DOHH2 (cell line): ENCODE results near the gene GDAP2.

Experiments used
- H3F3A ChIP-seq: fragments of 200-600 bp; sonication (generic), shearing (Covaris generic); 2 replicates; pipeline ENCODE4 v1.6.0; 2016; ENCODE audit warnings: antibody characterized with exemption, mild to moderate bottlenecking; ENCODE audit not compliant: control insufficient read depth, insufficient read depth
- H3K27ac ChIP-seq: fragments of 200-600 bp; sonication (generic); 2 replicates; pipeline ENCODE4 v1.5.1; 2014; ENCODE audit warnings: low read depth, mild to moderate bottlenecking, low read length, moderate library complexity
- H3K27me3 ChIP-seq: fragments of 200-600 bp; sonication (generic); 2 replicates; pipeline ENCODE4 v1.6.1; 2014; ENCODE audit warnings: mild to moderate bottlenecking, low read length, mixed read lengths; ENCODE audit not compliant: control insufficient read depth
- H3K36me3 ChIP-seq: fragments of 200-600 bp; sonication (generic); 2 replicates; pipeline ENCODE4 v1.6.1; 2014; ENCODE audit warnings: mild to moderate bottlenecking, low read length, moderate library complexity, mixed read lengths; ENCODE audit not compliant: control insufficient read depth
- H3K4me1 ChIP-seq: fragments of 200-600 bp; sonication (generic); 2 replicates; pipeline ENCODE4 v1.6.1; 2014; ENCODE audit warnings: mild to moderate bottlenecking, low read length, mixed read lengths; ENCODE audit not compliant: control insufficient read depth
- H3K4me2 ChIP-seq: fragments of 200-600 bp; sonication (generic); 2 replicates; pipeline ENCODE4 v1.6.0; 2014; ENCODE audit warnings: mild to moderate bottlenecking, low read length, moderate library complexity
- H3K4me3 ChIP-seq: fragments of 200-600 bp; sonication (generic); 2 replicates; pipeline ENCODE4 v1.5.1; 2014; ENCODE audit warnings: mild to moderate bottlenecking, low read length, mixed read lengths
- H3K79me2 ChIP-seq: fragments of 200-600 bp; sonication (generic); 2 replicates; pipeline ENCODE4 v1.6.1; 2014; ENCODE audit warnings: mild to moderate bottlenecking, low read length, mixed read lengths; ENCODE audit not compliant: control insufficient read depth
- H3K9me2 ChIP-seq: fragments of 200-600 bp; sonication (generic); replicated peaks from 2 replicates; pipeline ENCODE4 v1.6.1; 2014; ENCODE audit warnings: mild to moderate bottlenecking, low read length, mixed read lengths; ENCODE audit not compliant: control insufficient read depth
- H3K9me3 ChIP-seq: fragments of 200-600 bp; sonication (generic); 2 replicates; pipeline ENCODE4 v1.6.1; 2014; ENCODE audit warnings: antibody characterized with exemption, low read length, mixed read lengths; ENCODE audit not compliant: control insufficient read depth, insufficient read depth
- H4K20me1 ChIP-seq: fragments of 200-600 bp; sonication (generic); 2 replicates; pipeline ENCODE4 v1.6.0; 2014; ENCODE audit warnings: low read depth, mild to moderate bottlenecking, antibody characterized with exemption, low read length, moderate library complexity; ENCODE audit not compliant: control insufficient read depth, insufficient read depth
- EZH2phosphoT487 ChIP-seq: fragments of 200-600 bp; sonication (generic); IDR thresholded peaks from 2 replicates; pipeline ENCODE4 v1.6.1; 2017; ENCODE audit warnings: borderline replicate concordance, mild to moderate bottlenecking, antibody characterized with exemption, low read length, moderate library complexity, mixed read lengths
- TF ChIP-seq, protein P1 (sequence below): fragments of 200-600 bp; sonication (generic); IDR thresholded peaks from one replicate; pipeline ENCODE4 v1.5.1; 2014; ENCODE audit warnings: antibody characterized with exemption, mild to moderate bottlenecking, low read depth, low read length; ENCODE audit not compliant: poor library complexity, severe bottlenecking

The GDAP2 gene

GRCh38 chr1:117861694-117862093 is 67.7 kb downstream of the GDAP2 start:
- no peaks in the 10 kb centered on the region for H3K4me1 ChIP-seq
- H4K20me1 ChIP-seq = no peaks in the 10 kb centered on the region
- TF ChIP-seq, protein P1, sequence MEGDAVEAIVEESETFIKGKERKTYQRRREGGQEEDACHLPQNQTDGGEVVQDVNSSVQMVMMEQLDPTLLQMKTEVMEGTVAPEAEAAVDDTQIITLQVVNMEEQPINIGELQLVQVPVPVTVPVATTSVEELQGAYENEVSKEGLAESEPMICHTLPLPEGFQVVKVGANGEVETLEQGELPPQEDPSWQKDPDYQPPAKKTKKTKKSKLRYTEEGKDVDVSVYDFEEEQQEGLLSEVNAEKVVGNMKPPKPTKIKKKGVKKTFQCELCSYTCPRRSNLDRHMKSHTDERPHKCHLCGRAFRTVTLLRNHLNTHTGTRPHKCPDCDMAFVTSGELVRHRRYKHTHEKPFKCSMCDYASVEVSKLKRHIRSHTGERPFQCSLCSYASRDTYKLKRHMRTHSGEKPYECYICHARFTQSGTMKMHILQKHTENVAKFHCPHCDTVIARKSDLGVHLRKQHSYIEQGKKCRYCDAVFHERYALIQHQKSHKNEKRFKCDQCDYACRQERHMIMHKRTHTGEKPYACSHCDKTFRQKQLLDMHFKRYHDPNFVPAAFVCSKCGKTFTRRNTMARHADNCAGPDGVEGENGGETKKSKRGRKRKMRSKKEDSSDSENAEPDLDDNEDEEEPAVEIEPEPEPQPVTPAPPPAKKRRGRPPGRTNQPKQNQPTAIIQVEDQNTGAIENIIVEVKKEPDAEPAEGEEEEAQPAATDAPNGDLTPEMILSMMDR = no peak
- no peak for TF ChIP-seq EZH2phosphoT487
- H3K9me2 ChIP-seq = no peaks in the 10 kb centered on the region
- H3K4me3 ChIP-seq = no peak overlapping the region
- no peak overlapping the region for H3K27ac ChIP-seq
- no peaks in the 10 kb centered on the region for H3K27me3 ChIP-seq
- H3K4me2 ChIP-seq = no peak overlapping the region
- no peaks in the 10 kb centered on the region for H3K9me3 ChIP-seq
- H3F3A ChIP-seq = no peaks in the 10 kb centered on the region
- H3K36me3 ChIP-seq = no peaks in the 10 kb centered on the region
- no peaks in the 10 kb centered on the region for H3K79me2 ChIP-seq

- H3F3A ChIP-seq = no peaks in the 10 kb centered on the region
- H3K36me3 ChIP-seq = no peaks in the 10 kb centered on the region
- H4K20me1 ChIP-seq = no peaks in the 10 kb centered on the region
- no peaks in the 10 kb centered on the region for H3K27me3 ChIP-seq
- no peak for TF ChIP-seq EZH2phosphoT487
- TF ChIP-seq, protein P1 = no peak
- no peak overlapping the region for H3K27ac ChIP-seq
- H3K9me2 ChIP-seq = no peaks in the 10 kb centered on the region
- H3K9me3 ChIP-seq = no peaks in the 10 kb centered on the region
- H3K4me3 ChIP-seq = no peak overlapping the region
- H3K4me1 ChIP-seq = no peaks in the 10 kb centered on the region
- H3K4me2 ChIP-seq = no peak overlapping the region
- H3K79me2 ChIP-seq = no peaks in the 10 kb centered on the region
Measured at GRCh38 chr1:117860896-117861610, 68.4 kb downstream of the GDAP2 start.

- Histone ChIP-seq H3K4me2 (no peak overlapping the region), H3K27ac (no peak overlapping the region), H3K27me3 (no peaks in the 10 kb centered on the region), H4K20me1 (no peaks in the 10 kb centered on the region), H3K4me1 (no peaks in the 10 kb centered on the region), H3K36me3 (no peaks in the 10 kb centered on the region), H3K4me3 (no peak overlapping the region), H3K9me3 (no peaks in the 10 kb centered on the region), H3K9me2 (no peaks in the 10 kb centered on the region), H3K79me2 (no peaks in the 10 kb centered on the region), H3F3A (no peaks in the 10 kb centered on the region)
- TF ChIP-seq, protein P1 = no peak
- TF ChIP-seq EZH2phosphoT487 = no peak
Measured at GRCh38 chr1:117859901-117860300, 69.5 kb downstream of the GDAP2 start.
